Measurements from ENCODE around the gene KRT1.

DNA sequence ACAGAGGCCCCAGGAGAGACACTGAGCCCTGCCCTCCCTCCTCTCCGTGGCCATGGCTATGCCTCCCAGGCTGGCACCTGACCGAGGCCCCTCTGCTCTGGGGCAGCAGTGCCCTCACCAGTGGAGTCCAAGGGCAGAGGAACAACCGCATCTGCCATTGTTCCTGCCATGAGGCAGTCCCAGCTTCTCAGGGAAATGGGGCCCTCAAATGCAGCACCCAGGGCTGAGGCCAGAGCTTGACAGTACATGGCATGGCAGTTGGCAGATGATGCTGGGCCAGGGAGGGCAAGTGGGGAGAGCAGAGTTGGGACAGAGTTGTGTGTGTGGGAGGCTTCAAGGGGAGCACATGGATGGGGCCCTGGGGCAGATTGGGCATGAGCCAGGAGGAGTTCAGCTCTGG, 44.2 kb upstream of the KRT1 start:
- TF ChIP-seq, protein P1, sequence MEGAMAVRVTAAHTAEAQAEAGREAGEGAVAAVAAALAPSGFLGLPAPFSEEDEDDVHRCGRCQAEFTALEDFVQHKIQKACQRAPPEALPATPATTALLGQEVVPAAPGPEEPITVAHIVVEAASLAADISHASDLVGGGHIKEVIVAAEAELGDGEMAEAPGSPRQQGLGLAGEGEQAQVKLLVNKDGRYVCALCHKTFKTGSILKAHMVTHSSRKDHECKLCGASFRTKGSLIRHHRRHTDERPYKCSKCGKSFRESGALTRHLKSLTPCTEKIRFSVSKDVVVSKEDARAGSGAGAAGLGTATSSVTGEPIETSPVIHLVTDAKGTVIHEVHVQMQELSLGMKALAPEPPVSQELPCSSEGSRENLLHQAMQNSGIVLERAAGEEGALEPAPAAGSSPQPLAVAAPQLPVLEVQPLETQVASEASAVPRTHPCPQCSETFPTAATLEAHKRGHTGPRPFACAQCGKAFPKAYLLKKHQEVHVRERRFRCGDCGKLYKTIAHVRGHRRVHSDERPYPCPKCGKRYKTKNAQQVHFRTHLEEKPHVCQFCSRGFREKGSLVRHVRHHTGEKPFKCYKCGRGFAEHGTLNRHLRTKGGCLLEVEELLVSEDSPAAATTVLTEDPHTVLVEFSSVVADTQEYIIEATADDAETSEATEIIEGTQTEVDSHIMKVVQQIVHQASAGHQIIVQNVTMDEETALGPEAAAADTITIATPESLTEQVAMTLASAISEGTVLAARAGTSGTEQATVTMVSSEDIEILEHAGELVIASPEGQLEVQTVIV (IDR thresholded peaks at IDR 0.05; ENCODE audit: borderline replicate concordance, partially characterized antibody), result no peak
- TF ChIP-seq CTCF (IDR thresholded peaks at IDR 0.05 in 2 of 3, conservative IDR thresholded peaks at IDR 0.05 in 1 of 3; ENCODE audit: control insufficient read depth in 2 of 3, extremely low read depth in 1 of 3, insufficient read depth in 1 of 3, low read depth in 3 of 3, low read length in 3 of 3) (no peak), MLLT1 (IDR thresholded peaks at IDR 0.05) (no peak)

Data from GM12878 (cell line).